GM18499 (cell line): ENCODE data around the gene GRIP2.

Experiments used
- ATAC-seq: cut with Tn5 transposase; IDR thresholded peaks from one replicate; pipeline ENCODE4 v1.9.1; 2021; ENCODE audit warnings: moderate number of reproducible peaks; ENCODE audit not compliant: insufficient read depth, unreplicated experiment

Gene GRIP2

GRCh38 chr3:14441920-14442300 lies 98.2 kb downstream of the GRIP2 start:
- no peak for ATAC-seq

GRCh38 chr3:14441240-14441919 lies 98.8 kb downstream of the GRIP2 start:
- ATAC-seq, result no peak

- ATAC-seq, result no peak
Observed at GRCh38 chr3:14440531-14441239, 99.5 kb downstream of the GRIP2 start.

- no peak for ATAC-seq
Observed at GRCh38 chr3:14440168-14440518, 100.0 kb downstream of the GRIP2 start.

GRCh38 chr3:14439501-14440167 lies 100.5 kb downstream of the GRIP2 start:
- no peak for ATAC-seq
